KG1 (cell line): Measurements from ENCODE around the gene UPF2.
"Not testable (repeated sequence)": the region's sequence is repeated elsewhere in the genome, so short reads cannot be mapped to it uniquely, and the experiment has no call there.

Experiments
- DNase-seq: peaks from one replicate; lab custom pipeline; 2025; lab: John Stamatoyannopoulos, UW

UPF2 gene

GRCh38 chr10:11907914-11908313 is 134.7 kb downstream of the UPF2 start:
- no peak for DNase-seq

- no peak for DNase-seq
Observed at GRCh38 chr10:11906714-11907113, 135.9 kb downstream of the UPF2 start.

- no peak for DNase-seq
Observed at GRCh38 chr10:11902646-11903045, 140.0 kb downstream of the UPF2 start.

- DNase-seq, result no peak
Observed at GRCh38 chr10:11901833-11902475, 140.7 kb downstream of the UPF2 start.

GRCh38 chr10:11901454-11901832 is 141.2 kb downstream of the UPF2 start:
- no peak for DNase-seq

- no peak for DNase-seq
Observed at GRCh38 chr10:11901036-11901301, 141.6 kb downstream of the UPF2 start.

GRCh38 chr10:11899067-11899876 is 143.3 kb downstream of the UPF2 start:
- no peak for DNase-seq

- DNase-seq, result no peak
Observed at GRCh38 chr10:11898372-11899066, 144.1 kb downstream of the UPF2 start.

GRCh38 chr10:11898033-11898371 is 144.6 kb downstream of the UPF2 start:
- no peak for DNase-seq

- DNase-seq, result no peak
Observed at GRCh38 chr10:11896549-11897200, 145.9 kb downstream of the UPF2 start.

GRCh38 chr10:11895598-11895997 is 147.0 kb downstream of the UPF2 start:
- no peak for DNase-seq

- DNase-seq, result no peak
Observed at GRCh38 chr10:11895108-11895466, 147.5 kb downstream of the UPF2 start.

- no peak for DNase-seq
Observed at GRCh38 chr10:11894381-11895107, 148.1 kb downstream of the UPF2 start.

- no peak for DNase-seq
Observed at GRCh38 chr10:11893749-11894278, 148.8 kb downstream of the UPF2 start.

GRCh38 chr10:11891776-11892486 is 150.7 kb downstream of the UPF2 start:
- DNase-seq, result no peak

- DNase-seq, result not testable (repeated sequence)
Observed at GRCh38 chr10:11889263-11889662, 153.3 kb downstream of the UPF2 start.

GRCh38 chr10:11887381-11888227 is 155.0 kb downstream of the UPF2 start:
- DNase-seq, result no peak

GRCh38 chr10:11886851-11887250 is 155.8 kb downstream of the UPF2 start:
- no peak for DNase-seq

GRCh38 chr10:11886138-11886474 is 156.5 kb downstream of the UPF2 start:
- DNase-seq, result no peak

- no peak for DNase-seq
Observed at GRCh38 chr10:11885437-11886137, 157.0 kb downstream of the UPF2 start.
